H9 (cell line): ENCODE data around the gene WSCD1. TPM values are rescaled to one million over a fixed set of nuclear protein-coding genes. Genes with fewer than 3 reads are reported as not detected.

Experiments used
- DNase-seq: peaks from one replicate; pipeline ENCODE4 v3.0.0-alpha.2; 2017
- H2AFZ ChIP-seq: one replicate; pipeline ENCODE4 v1.6.1; 2013; ENCODE audit warnings: mild to moderate bottlenecking, low read length, control low read depth, moderate library complexity
- H2AK5ac ChIP-seq: 2 replicates; pipeline ENCODE4 v1.6.1; 2013; ENCODE audit warnings: low read length, control low read depth, mixed read lengths; ENCODE audit not compliant: insufficient read length
- H2BK120ac ChIP-seq: one replicate; pipeline ENCODE4 v1.6.1; 2013; ENCODE audit warnings: low read depth, mild to moderate bottlenecking, low read length, control low read depth, inconsistent platforms; ENCODE audit not compliant: poor library complexity, severe bottlenecking
- H2BK12ac ChIP-seq: 2 replicates; pipeline ENCODE4 v1.6.1; 2013; ENCODE audit warnings: low read length, control low read depth, mixed read lengths, low read depth; ENCODE audit not compliant: insufficient read length
- H2BK15ac ChIP-seq: 2 replicates; pipeline ENCODE4 v1.6.1; 2013; ENCODE audit warnings: low read depth, low read length, control low read depth
- H2BK20ac ChIP-seq: one replicate; pipeline ENCODE4 v1.6.1; 2013; ENCODE audit warnings: low read depth, mild to moderate bottlenecking, low read length, control low read depth, inconsistent platforms; ENCODE audit not compliant: poor library complexity, severe bottlenecking
- H2BK5ac ChIP-seq: 2 replicates; pipeline ENCODE4 v1.6.1; 2013; ENCODE audit warnings: low read length, control low read depth, mixed read lengths; ENCODE audit not compliant: insufficient read length
- H3K14ac ChIP-seq: 2 replicates; pipeline ENCODE4 v1.6.1; 2013; ENCODE audit warnings: low read length, control low read depth; ENCODE audit not compliant: insufficient read depth
- H3K18ac ChIP-seq: 2 replicates; pipeline ENCODE4 v1.6.1; 2013; ENCODE audit warnings: low read depth, mild to moderate bottlenecking, mixed read lengths, low read length, control low read depth; ENCODE audit not compliant: insufficient read length
- H3K23ac ChIP-seq: 2 replicates; pipeline ENCODE4 v1.6.1; 2013; ENCODE audit warnings: low read length, control low read depth, mixed read lengths, low read depth; ENCODE audit not compliant: insufficient read length
- H3K23me2 ChIP-seq: 2 replicates; pipeline ENCODE4 v1.6.1; 2013; ENCODE audit warnings: low read depth, mild to moderate bottlenecking, mixed read lengths, low read length, control low read depth; ENCODE audit not compliant: insufficient read length, poor library complexity, severe bottlenecking
- H3K27ac ChIP-seq: 2 replicates; pipeline ENCODE4 v1.5.1; 2013; ENCODE audit warnings: low read length, control low read depth, mixed read lengths, low read depth; ENCODE audit not compliant: insufficient read length
- H3K27me3 ChIP-seq: 2 replicates; pipeline ENCODE4 v1.6.1; 2013; ENCODE audit warnings: low read length, control low read depth, inconsistent platforms; ENCODE audit not compliant: insufficient read depth
- H3K4ac ChIP-seq: 2 replicates; pipeline ENCODE4 v1.6.1; 2013; ENCODE audit warnings: low read depth, mild to moderate bottlenecking, control low read depth, inconsistent platforms, low read length, moderate library complexity
- H3K4me1 ChIP-seq: 2 replicates; pipeline ENCODE4 v1.6.1; 2013; ENCODE audit warnings: low read length, control low read depth, inconsistent platforms; ENCODE audit not compliant: insufficient read depth
- H3K4me2 ChIP-seq: 2 replicates; pipeline ENCODE4 v1.6.1; 2013; ENCODE audit warnings: low read length, control low read depth, mixed read lengths; ENCODE audit not compliant: insufficient read length, insufficient read depth
- H3K56ac ChIP-seq: 2 replicates; pipeline ENCODE4 v1.6.1; 2013; ENCODE audit warnings: low read depth, mild to moderate bottlenecking, mixed read lengths, low read length, control low read depth; ENCODE audit not compliant: insufficient read length
- H3K79me1 ChIP-seq: 2 replicates; pipeline ENCODE4 v1.6.1; 2013; ENCODE audit warnings: low read depth, mild to moderate bottlenecking, moderate library complexity, low read length, control low read depth, inconsistent platforms; ENCODE audit not compliant: insufficient read depth, poor library complexity, severe bottlenecking
- H3K79me2 ChIP-seq: 2 replicates; pipeline ENCODE4 v1.6.1; 2013; ENCODE audit warnings: low read length, control low read depth, inconsistent platforms; ENCODE audit not compliant: insufficient read depth
- H3K9ac ChIP-seq: 2 replicates; pipeline ENCODE4 v1.6.1; 2013; ENCODE audit warnings: low read length, control low read depth, mixed read lengths; ENCODE audit not compliant: insufficient read length; ENCODE audit errors: extremely low read depth
- H3K9me3 ChIP-seq: one replicate; pipeline ENCODE4 v1.6.1; 2013; ENCODE audit warnings: low read depth, low read length, inconsistent platforms; ENCODE audit not compliant: control insufficient read depth
- H3T11ph ChIP-seq: one replicate; pipeline ENCODE4 v1.6.1; 2013; ENCODE audit warnings: mild to moderate bottlenecking, low read length, control low read depth, inconsistent platforms
- H4K20me1 ChIP-seq: one replicate; pipeline ENCODE4 v1.6.1; 2013; ENCODE audit not compliant: control insufficient read depth, insufficient read length, insufficient read depth
- H4K5ac ChIP-seq: 2 replicates; pipeline ENCODE4 v1.6.1; 2013; ENCODE audit warnings: low read depth, mild to moderate bottlenecking, mixed read lengths, low read length, control low read depth; ENCODE audit not compliant: insufficient read length
- H4K8ac ChIP-seq: replicated peaks from 2 replicates; pipeline ENCODE4 v1.6.1; 2013; ENCODE audit warnings: low read length, control low read depth, mixed read lengths, low read depth; ENCODE audit not compliant: insufficient read length
- H4K91ac ChIP-seq: 2 replicates; pipeline ENCODE4 v1.6.1; 2013; ENCODE audit warnings: low read depth, mild to moderate bottlenecking, moderate library complexity, mixed read lengths, low read length, control low read depth; ENCODE audit not compliant: insufficient read length
- H3K27ac Mint-ChIP-seq, 3 experiments: 2 replicates in 2 of 3; 3 replicates in 1 of 3; pipeline ENCODE4 v1.8.0; 2020 to 2021; ENCODE audit warnings: mixed read lengths in 3 of 3, mild to moderate bottlenecking in 1 of 3, moderate library complexity in 1 of 3
- H3K27me3 Mint-ChIP-seq: 2 replicates; pipeline ENCODE4 v1.8.0; 2021; ENCODE audit warnings: low read depth, mild to moderate bottlenecking, moderate library complexity, mixed read lengths
- H3K36me3 Mint-ChIP-seq, 3 experiments: 2 replicates in 2 of 3; 3 replicates in 1 of 3; pipeline ENCODE4 v1.8.0; 2020 to 2021; ENCODE audit warnings: low read depth in 3 of 3, mixed read lengths in 3 of 3; ENCODE audit not compliant: insufficient read depth in 1 of 3
- H3K4me1 Mint-ChIP-seq, 2 experiments: 2 replicates each; pipeline ENCODE4 v1.8.0; 2020; ENCODE audit warnings: mixed read lengths in 2 of 2
- H3K4me3 Mint-ChIP-seq, 2 experiments: 2 replicates in 1 of 2; 3 replicates in 1 of 2; pipeline ENCODE4 v1.8.0; 2020 to 2021; ENCODE audit warnings: mild to moderate bottlenecking in 2 of 2, mixed read lengths in 2 of 2, moderate library complexity in 1 of 2
- H3K9me3 Mint-ChIP-seq, 2 experiments: 2 replicates in 1 of 2; 3 replicates in 1 of 2; pipeline ENCODE4 v1.8.0; 2020; ENCODE audit warnings: mild to moderate bottlenecking in 2 of 2, mixed read lengths in 2 of 2, moderate library complexity in 1 of 2
- CTCF ChIP-seq: fragments of 200-600 bp; sonication (generic); conservative IDR thresholded peaks from 3 replicates; pipeline ENCODE4 v1.8.0; 2021; ENCODE audit warnings: antibody characterized with exemption, mild to moderate bottlenecking
- WGBS: extraction: QIAGEN DNeasy Blood & Tissue Kit; methylation state at CpG from one replicate; pipeline ENCODE4 v1.1.7; 2013; ENCODE audit warnings: missing lambda C conversion rate, low lambda C conversion rate, mixed read lengths; ENCODE audit not compliant: insufficient read length; ENCODE audit errors: extremely low coverage; 5-methylcytosine and 5-hydroxymethylcytosine counted together
- total RNA-seq: library from RNA; stranded (reverse); gene quantifications from 2 replicates; pipeline ENCODE4 v1.2.1, GENCODE V29; 2021

The WSCD1 gene
- total RNA-seq, 1 experiment from 2014 or later: 33.6 TPM

GRCh38 chr17:6065351-6065750, 4.8 kb upstream of the WSCD1 start:
- Histone ChIP-seq H2AFZ (no peak overlapping the region), H2AK5ac (no peak overlapping the region), H2BK20ac (no peak overlapping the region), H4K8ac (no peak overlapping the region), H3K4me1 (no peaks in the 10 kb centered on the region; the same call in 1 of the 2 replicates), H3K79me2 (no peaks in the 10 kb centered on the region), H3K14ac (no peak overlapping the region), H3K18ac (no peak overlapping the region), H2BK120ac (no peak overlapping the region), H4K91ac (no peak overlapping the region), H3K79me1 (no peaks in the 10 kb centered on the region), H2BK12ac (no peak overlapping the region), H3K23me2 (no peaks in the 10 kb centered on the region), H2BK15ac (no peak overlapping the region), H3K27ac (no peak overlapping the region), H3K56ac (no peak overlapping the region), H3K9ac (no peak overlapping the region), H3K4ac (no peak overlapping the region), H4K20me1 (no peaks in the 10 kb centered on the region), H3T11ph (no peak overlapping the region), H3K4me2 (no peak overlapping the region), H4K5ac (no peak overlapping the region), H2BK5ac (no peak overlapping the region), H3K27me3 (peaks cover 3% of the 10 kb centered on the region; the same call in 1 of the 2 replicates), H3K9me3 (no peaks in the 10 kb centered on the region), H3K23ac (no peak overlapping the region)
- no peak for TF ChIP-seq CTCF
- H3K4me3 Mint-ChIP-seq: no peak overlapping the region
- peaks cover 0 to 6% of the 10 kb centered on the region in 2 experiments; a peak in 4 of 5 replicates for H3K9me3 Mint-ChIP-seq
- no peak for DNase-seq
- H3K27ac Mint-ChIP-seq: no peak overlapping the region
- H3K4me1 Mint-ChIP-seq: peaks cover 11 to 17% of the 10 kb centered on the region in 2 experiments
- no CpG with 5 or more reads among the region's 7 CpGs for WGBS
- H3K36me3 Mint-ChIP-seq: peaks cover 0 to 3% (median 0%) of the 10 kb centered on the region in 3 experiments; a peak in 2 of 7 replicates
- peaks cover 35% of the 10 kb centered on the region for H3K27me3 Mint-ChIP-seq
